HCT116 (cell line): ENCODE measurements around the gene SPG7. TPM values are rescaled to one million over a fixed set of nuclear protein-coding genes. Genes with fewer than 3 reads are reported as not detected.

ENCODE experiments used
- ATAC-seq: fragments of 200-7000 bp; cut with Tn5 transposase; 2 replicates; pipeline ENCODE4 v1.9.1; 2020; ENCODE audit warnings: mild to moderate bottlenecking, moderate library complexity
- BruUV-seq: library from RNA; stranded (reverse); fragments of 400-500 nt; replicated peaks from 2 replicates; lab custom pipeline; 2021; lab: Mats Ljungman, UMichigan
- CTCF ChIA-PET: fragments of 300-600 bp; sonication (Branson Sonifier 250); formaldehyde crosslinking; loops from one replicate; lab custom pipeline; 2021; ENCODE audit warnings: antibody characterized with exemption; lab: Charles Lee
- POLR2A ChIA-PET: fragments of 300-600, 350-600 bp; sonication (Branson Sonifier 250); formaldehyde crosslinking; loops from one replicate; lab custom pipeline; 2021; ENCODE audit warnings: antibody characterized with exemption; lab: Charles Lee
- RAD21 ChIA-PET, 2 experiments: fragments of 300-600 bp; sonication (Branson Sonifier 250); formaldehyde crosslinking; loops; one replicate each; lab custom pipeline; 2023; ENCODE audit warnings: low total read pairs in 2 of 2; ENCODE audit not compliant: uncharacterized antibody in 2 of 2, unreplicated experiment in 2 of 2, low non-redundant PET in 1 of 2; lab: Charles Lee
- DNase-seq: peaks from one replicate; pipeline ENCODE4 v3.0.0-alpha.2; 2010; ENCODE audit warnings: low read depth, low spot score
- H2AFZ ChIP-seq: fragments of 200-600 bp; shearing (Covaris generic), sonication (generic); 2 replicates; pipeline ENCODE4 v1.6.1; 2017; ENCODE audit warnings: low read depth, mixed run types, mixed read lengths, antibody characterized with exemption, low read length; ENCODE audit not compliant: poor library complexity, severe bottlenecking
- H3K27ac ChIP-seq: 2 replicates; pipeline ENCODE4 v1.5.1; 2012; ENCODE audit warnings: low read depth, low read length
- H3K27me3 ChIP-seq: fragments of 200-600 bp; sonication (generic); 2 replicates; pipeline ENCODE4 v1.6.1; 2016; ENCODE audit warnings: mixed run types, low read length, mixed read lengths; ENCODE audit not compliant: insufficient read depth
- H3K36me3 ChIP-seq, 2 experiments: fragments of 200-500 bp in 1 of 2; fragments of 200-600 bp in 1 of 2; sonication (Bioruptor generic) in 1 of 2; sonication (generic) in 1 of 2; 2 replicates each; pipeline versions ENCODE4 v1.5.1 to v1.6.1; 2014 to 2016; ENCODE audit warnings: low read length in 2 of 2, inconsistent platforms in 1 of 2, mixed read lengths in 1 of 2, mixed run types in 1 of 2; ENCODE audit not compliant: insufficient read depth in 2 of 2, control insufficient read depth in 1 of 2
- H3K4me1 ChIP-seq, 2 experiments: fragments of 200-600 bp in 1 of 2; sonication (generic) in 1 of 2; 2 replicates each; pipeline versions ENCODE4 v1.5.1 to v1.6.1; 2012 to 2017; ENCODE audit warnings: low read length in 2 of 2, inconsistent platforms in 1 of 2, mild to moderate bottlenecking in 1 of 2, mixed read lengths in 1 of 2, mixed run types in 1 of 2, moderate library complexity in 1 of 2; ENCODE audit not compliant: insufficient read depth in 2 of 2, control insufficient read depth in 1 of 2
- H3K4me2 ChIP-seq: fragments of 200-600 bp; sonication (generic); 2 replicates; pipeline ENCODE4 v1.6.1; 2017; ENCODE audit warnings: mixed run types, low read length, mixed read lengths
- H3K4me3 ChIP-seq, 2 experiments: fragments of 200-600 bp in 1 of 2; sonication (generic) in 1 of 2; replicated peaks in 1 of 2; 2 replicates each; pipeline ENCODE4 v1.5.1; 2011 to 2016; ENCODE audit warnings: low read length in 2 of 2, control low read depth in 1 of 2, low read depth in 1 of 2, mild to moderate bottlenecking in 1 of 2, mixed read lengths in 1 of 2, mixed run types in 1 of 2
- H3K79me2 ChIP-seq: fragments of 200-600 bp; sonication (generic); 2 replicates; pipeline ENCODE4 v1.6.1; 2017; ENCODE audit warnings: mild to moderate bottlenecking, mixed run types, low read length, moderate library complexity, mixed read lengths; ENCODE audit not compliant: insufficient read depth
- H3K9ac ChIP-seq: fragments of 200-600 bp; sonication (generic); 2 replicates; pipeline ENCODE4 v1.6.1; 2016; ENCODE audit warnings: low read length, mixed read lengths
- H3K9me2 ChIP-seq: fragments of 200-600 bp; sonication (generic), shearing (Covaris generic); 2 replicates; pipeline ENCODE4 v1.6.1; 2017; ENCODE audit warnings: mixed run types, mild to moderate bottlenecking, moderate library complexity; ENCODE audit not compliant: insufficient read depth
- H3K9me3 ChIP-seq, 2 experiments: fragments of 200-500 bp in 1 of 2; fragments of 200-600 bp in 1 of 2; sonication (Bioruptor generic) in 1 of 2; sonication (generic) in 1 of 2; 2 replicates each; pipeline ENCODE4 v1.6.1; 2014 to 2017; ENCODE audit warnings: low read length in 2 of 2, mixed read lengths in 2 of 2, inconsistent platforms in 1 of 2, low read depth in 1 of 2, mild to moderate bottlenecking in 1 of 2, mixed run types in 1 of 2, moderate library complexity in 1 of 2; ENCODE audit not compliant: control insufficient read depth in 1 of 2, insufficient read depth in 1 of 2
- H4K20me1 ChIP-seq: fragments of 200-600 bp; sonication (generic), shearing (Covaris generic); 2 replicates; pipeline ENCODE4 v1.6.1; 2017; ENCODE audit warnings: mixed run types, mild to moderate bottlenecking, moderate library complexity; ENCODE audit not compliant: insufficient read depth
- CBX3 ChIP-seq: IDR thresholded peaks from 2 replicates; pipeline ENCODE4 v1.6.1; 2012; ENCODE audit warnings: low read depth
- CEBPB ChIP-seq: IDR thresholded peaks from 2 replicates; pipeline ENCODE4 v1.6.1; 2012; ENCODE audit warnings: low read depth
- ELF1 ChIP-seq: IDR thresholded peaks from 2 replicates; pipeline ENCODE4 v1.6.1; 2012; ENCODE audit warnings: low read depth, borderline replicate concordance
- EZH2 ChIP-seq: fragments of 200-600 bp; sonication (generic); IDR thresholded peaks from 2 replicates; pipeline ENCODE4 v1.6.1; 2017; ENCODE audit warnings: antibody characterized with exemption, mixed run types
- POLR2AphosphoS5 ChIP-seq: IDR thresholded peaks from 2 replicates; pipeline ENCODE4 v1.6.1; 2011; ENCODE audit warnings: mild to moderate bottlenecking, low read depth, low read length, moderate library complexity
- SP1 ChIP-seq: IDR thresholded peaks from 2 replicates; pipeline ENCODE4 v1.6.1; 2012; ENCODE audit warnings: low read depth
- TCF7L2 ChIP-seq: IDR thresholded peaks from 2 replicates; pipeline ENCODE4 v1.7.0; 2011; ENCODE audit warnings: borderline replicate concordance, inconsistent platforms; ENCODE audit not compliant: insufficient read depth, insufficient read length; ENCODE audit errors: extremely low read depth
- YY1 ChIP-seq: IDR thresholded peaks from 2 replicates; pipeline ENCODE4 v1.6.1; 2011; ENCODE audit warnings: low read length, low read depth, moderate library complexity, mild to moderate bottlenecking; ENCODE audit not compliant: insufficient replicate concordance; ENCODE audit errors: extremely low read depth
- ZNF274 ChIP-seq: fragments of 200-500 bp; sonication (Bioruptor generic); IDR thresholded peaks from 2 replicates; pipeline ENCODE4 v1.6.1; 2014; ENCODE audit warnings: mild to moderate bottlenecking, low read depth, low read length, inconsistent platforms
- intact Hi-C: fragments of 100-400 bp; cut with micrococcal nuclease; formaldehyde crosslinking; loops from 2 replicates; pipeline ENCODE4 v1.10.0; 2022
- total RNA-seq: library from RNA; stranded (reverse); gene quantifications from one replicate; pipeline ENCODE4 v1.2.1, GENCODE V29; 2021; ENCODE audit not compliant: unreplicated experiment
- TF ChIP-seq, protein P1 (sequence below): IDR thresholded peaks from 2 replicates; pipeline ENCODE4 v1.6.1; 2012; ENCODE audit warnings: low read depth
- TF ChIP-seq, protein P2 (sequence below), 3 experiments: fragments of 200-600 bp in 1 of 3; sonication (generic) in 1 of 3; IDR thresholded peaks in 2 of 3; conservative IDR thresholded peaks in 1 of 3; 2 replicates each; pipeline ENCODE4 v1.5.1; 2012 to 2017; ENCODE audit warnings: low read depth in 2 of 3, low read length in 2 of 3, antibody characterized with exemption in 1 of 3, borderline replicate concordance in 1 of 3, control low read depth in 1 of 3, mild to moderate bottlenecking in 1 of 3, mixed read lengths in 1 of 3, mixed run types in 1 of 3, moderate library complexity in 1 of 3; ENCODE audit not compliant: insufficient read depth in 1 of 3

Gene SPG7
- total RNA-seq, 1 experiment from 2014 or later = 116 TPM

DNA sequence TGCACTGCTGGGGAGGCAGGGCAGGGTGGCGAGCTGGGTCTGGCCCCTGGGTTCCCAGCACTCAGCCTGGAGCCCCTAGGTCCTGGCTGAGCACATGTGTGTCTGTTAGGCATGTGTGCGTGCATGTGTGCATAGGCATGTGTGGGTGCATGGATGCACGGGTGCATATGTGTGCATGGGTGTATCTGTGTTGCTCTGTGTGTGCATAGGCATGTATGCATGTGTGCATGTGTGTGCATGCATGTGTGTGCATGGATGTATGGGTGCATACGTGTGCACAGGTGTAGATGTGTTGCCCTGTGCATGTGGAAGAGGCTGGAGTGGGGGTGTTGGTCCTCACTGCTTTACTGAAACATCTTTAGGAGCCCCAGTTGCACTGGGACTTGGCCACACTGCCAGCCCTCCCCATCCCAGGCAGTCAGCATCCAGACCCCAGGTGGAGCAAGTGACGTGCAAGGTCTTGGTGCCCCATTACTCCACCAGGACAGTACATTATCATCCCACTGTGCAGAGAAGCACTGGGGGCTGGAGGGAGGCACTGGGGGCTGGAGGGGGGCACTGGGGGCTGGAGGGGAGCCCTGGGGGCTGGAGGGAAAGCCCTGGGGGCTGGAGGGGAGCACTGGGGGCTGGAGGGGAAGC lies 94.9 kb downstream of the SPG7 start:
- Histone ChIP-seq H3K27me3 (no peaks in the 10 kb centered on the region), H2AFZ (no peak overlapping the region), H3K9me3 (no peaks in the 10 kb centered on the region), H3K4me3 (peak overlapping the region; percentile 19 to 49), H3K79me2 (no peaks in the 10 kb centered on the region), H3K9ac (peak overlapping the region; percentile 31; the same call in 1 of the 2 replicates), H3K27ac (no peak overlapping the region; the same call in 1 of the 2 replicates), H3K4me1 (peaks cover 28 to 55% of the 10 kb centered on the region in 2 experiments), H3K9me2 (no peaks in the 10 kb centered on the region), H4K20me1 (no peaks in the 10 kb centered on the region), H3K36me3 (no peaks in the 10 kb centered on the region), H3K4me2 (peak overlapping the region; percentile 83)
- no peak for DNase-seq
- TF ChIP-seq SP1 (no peak), YY1 (no peak), EZH2 (no peak), ELF1 (no peak)
- POLR2A ChIA-PET = interaction anchor here (0.7 to 1.8 kb wide), 5 partner anchors 12 to 97 kb away, joined by 3 to 6 read pairs (median 3); partner anchors contain the start of genes CHMP1A and SPATA33
- RAD21 ChIA-PET = interaction anchor here in 1 of 2 experiments (0.6 to 0.7 kb wide), 2 partner anchors 14 to 24 kb away, joined by 3 read pairs; no protein-coding TSS in a partner anchor
- no TSS peak for BruUV-seq
- ATAC-seq = no peak; the same call in 1 of the 2 replicates
- intact Hi-C loops = no loop called here
- CTCF ChIA-PET = interaction anchor here (1.0 to 2.0 kb wide), 5 partner anchors 10 to 29 kb away, joined by 4 to 10 read pairs (median 4); partner anchors contain the start of gene DPEP1

DNA sequence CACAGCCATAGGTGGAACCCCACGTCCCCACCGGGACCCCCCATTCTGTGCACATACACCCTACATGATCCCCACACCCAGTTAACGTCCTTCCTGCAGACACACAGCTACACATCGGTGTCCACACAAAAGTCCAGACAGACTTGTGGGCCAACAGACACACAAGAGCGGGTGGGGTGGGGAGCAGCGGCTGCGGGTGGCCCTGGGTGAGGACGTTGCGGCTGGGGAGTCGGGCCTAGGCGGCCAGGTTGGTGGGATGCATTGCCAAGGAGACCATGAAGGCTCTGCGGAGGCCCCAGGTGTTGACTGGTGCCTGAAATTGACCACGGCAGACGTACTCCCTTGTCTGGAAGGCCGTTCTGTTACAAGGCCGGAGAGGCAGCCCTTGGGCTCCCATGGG lies 96.6 kb downstream of the SPG7 start:
- Histone ChIP-seq H2AFZ (no peak overlapping the region), H4K20me1 (no peaks in the 10 kb centered on the region), H3K9me2 (no peaks in the 10 kb centered on the region), H3K4me3 (no peak overlapping the region), H3K4me1 (peaks cover 32 to 59% of the 10 kb centered on the region in 2 experiments), H3K4me2 (no peak overlapping the region), H3K27ac (no peak overlapping the region; the same call in 1 of the 2 replicates), H3K36me3 (no peaks in the 10 kb centered on the region)
- ChIA-PET RAD21 (no interaction called here), CTCF (no interaction called here), POLR2A (no interaction called here)
- no peak for ATAC-seq
- TF ChIP-seq ZNF274 = no peak
- TF ChIP-seq, protein P1, sequence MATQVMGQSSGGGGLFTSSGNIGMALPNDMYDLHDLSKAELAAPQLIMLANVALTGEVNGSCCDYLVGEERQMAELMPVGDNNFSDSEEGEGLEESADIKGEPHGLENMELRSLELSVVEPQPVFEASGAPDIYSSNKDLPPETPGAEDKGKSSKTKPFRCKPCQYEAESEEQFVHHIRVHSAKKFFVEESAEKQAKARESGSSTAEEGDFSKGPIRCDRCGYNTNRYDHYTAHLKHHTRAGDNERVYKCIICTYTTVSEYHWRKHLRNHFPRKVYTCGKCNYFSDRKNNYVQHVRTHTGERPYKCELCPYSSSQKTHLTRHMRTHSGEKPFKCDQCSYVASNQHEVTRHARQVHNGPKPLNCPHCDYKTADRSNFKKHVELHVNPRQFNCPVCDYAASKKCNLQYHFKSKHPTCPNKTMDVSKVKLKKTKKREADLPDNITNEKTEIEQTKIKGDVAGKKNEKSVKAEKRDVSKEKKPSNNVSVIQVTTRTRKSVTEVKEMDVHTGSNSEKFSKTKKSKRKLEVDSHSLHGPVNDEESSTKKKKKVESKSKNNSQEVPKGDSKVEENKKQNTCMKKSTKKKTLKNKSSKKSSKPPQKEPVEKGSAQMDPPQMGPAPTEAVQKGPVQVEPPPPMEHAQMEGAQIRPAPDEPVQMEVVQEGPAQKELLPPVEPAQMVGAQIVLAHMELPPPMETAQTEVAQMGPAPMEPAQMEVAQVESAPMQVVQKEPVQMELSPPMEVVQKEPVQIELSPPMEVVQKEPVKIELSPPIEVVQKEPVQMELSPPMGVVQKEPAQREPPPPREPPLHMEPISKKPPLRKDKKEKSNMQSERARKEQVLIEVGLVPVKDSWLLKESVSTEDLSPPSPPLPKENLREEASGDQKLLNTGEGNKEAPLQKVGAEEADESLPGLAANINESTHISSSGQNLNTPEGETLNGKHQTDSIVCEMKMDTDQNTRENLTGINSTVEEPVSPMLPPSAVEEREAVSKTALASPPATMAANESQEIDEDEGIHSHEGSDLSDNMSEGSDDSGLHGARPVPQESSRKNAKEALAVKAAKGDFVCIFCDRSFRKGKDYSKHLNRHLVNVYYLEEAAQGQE = no peak
- TF ChIP-seq, protein P2, sequence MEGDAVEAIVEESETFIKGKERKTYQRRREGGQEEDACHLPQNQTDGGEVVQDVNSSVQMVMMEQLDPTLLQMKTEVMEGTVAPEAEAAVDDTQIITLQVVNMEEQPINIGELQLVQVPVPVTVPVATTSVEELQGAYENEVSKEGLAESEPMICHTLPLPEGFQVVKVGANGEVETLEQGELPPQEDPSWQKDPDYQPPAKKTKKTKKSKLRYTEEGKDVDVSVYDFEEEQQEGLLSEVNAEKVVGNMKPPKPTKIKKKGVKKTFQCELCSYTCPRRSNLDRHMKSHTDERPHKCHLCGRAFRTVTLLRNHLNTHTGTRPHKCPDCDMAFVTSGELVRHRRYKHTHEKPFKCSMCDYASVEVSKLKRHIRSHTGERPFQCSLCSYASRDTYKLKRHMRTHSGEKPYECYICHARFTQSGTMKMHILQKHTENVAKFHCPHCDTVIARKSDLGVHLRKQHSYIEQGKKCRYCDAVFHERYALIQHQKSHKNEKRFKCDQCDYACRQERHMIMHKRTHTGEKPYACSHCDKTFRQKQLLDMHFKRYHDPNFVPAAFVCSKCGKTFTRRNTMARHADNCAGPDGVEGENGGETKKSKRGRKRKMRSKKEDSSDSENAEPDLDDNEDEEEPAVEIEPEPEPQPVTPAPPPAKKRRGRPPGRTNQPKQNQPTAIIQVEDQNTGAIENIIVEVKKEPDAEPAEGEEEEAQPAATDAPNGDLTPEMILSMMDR (IDR thresholded peaks at IDR 0.05 in 2 of 3, conservative IDR thresholded peaks at IDR 0.05 in 1 of 3; ENCODE audit: borderline replicate concordance in 1 of 3, insufficient read depth in 1 of 3, low read depth in 2 of 3, low read length in 2 of 3) = no peak
- no peak for TF ChIP-seq ELF1
- TF ChIP-seq CBX3 = no peak
- TF ChIP-seq POLR2AphosphoS5 = no peak
- TF ChIP-seq TCF7L2 = no peak
- TF ChIP-seq CEBPB = no peak
- TF ChIP-seq, all 23 proteins: peak for 0
- Histone ChIP-seq H3K9ac (no peak overlapping the region), H3K79me2 (no peaks in the 10 kb centered on the region), H3K9me3 (no peaks in the 10 kb centered on the region), H3K27me3 (no peaks in the 10 kb centered on the region)
- BruUV-seq = no TSS peak
- intact Hi-C loops = no loop called here
- DNase-seq = no peak
